B cell (primary cell): ENCODE data around the gene GIMD1. TPM values are rescaled to one million over a fixed set of nuclear protein-coding genes. Genes with fewer than 3 reads are reported as not detected.
A peak's percentile ranks its signal among the peaks of the same experiment; 100 is the strongest.

Experiments
- ATAC-seq: fragments of 200-7000 bp; cut with Tn5 transposase; one replicate; pipeline ENCODE4 v1.10.0; 2021; ENCODE audit warnings: low read depth, mild to moderate bottlenecking, moderate number of reproducible peaks, moderate library complexity
- CTCF ChIA-PET: fragments of 350-600 bp; sonication (Branson Sonifier 250); formaldehyde crosslinking; loops from one replicate; lab custom pipeline; 2021; ENCODE audit warnings: antibody characterized with exemption, inconsistent platforms; lab: Charles Lee
- POLR2A ChIA-PET: fragments of 350-600 bp; sonication (Branson Sonifier 250); formaldehyde crosslinking; loops from one replicate; lab custom pipeline; 2021; ENCODE audit warnings: antibody characterized with exemption; lab: Charles Lee
- DNase-seq: peaks from one replicate; pipeline ENCODE4 v3.0.0; 2013
- H2AFZ ChIP-seq: 2 replicates; pipeline ENCODE4 v1.6.1; 2012; ENCODE audit warnings: mild to moderate bottlenecking, low read depth, low read length; ENCODE audit not compliant: insufficient read depth, poor library complexity, severe bottlenecking
- H3K27ac ChIP-seq, 2 donors: 1 replicate in 1 of 2; 2 replicates in 1 of 2; pipeline ENCODE4 v1.5.1; 2012 to 2013; ENCODE audit warnings: low read length in 2 of 2, mild to moderate bottlenecking in 2 of 2, moderate library complexity in 1 of 2
- H3K27me3 ChIP-seq, 4 experiments: fragments of 200-600 bp in 1 of 4; sonication (generic) in 1 of 4; replicated peaks in 1 of 4; 1 replicate in 2 of 4; 2 replicates in 2 of 4; pipeline versions ENCODE4 v1.6.1 to v1.7.0; 2013 to 2016; ENCODE audit warnings: low read length in 3 of 4, mild to moderate bottlenecking in 2 of 4, mixed read lengths in 1 of 4, moderate library complexity in 1 of 4; ENCODE audit not compliant: insufficient read depth in 4 of 4, control insufficient read depth in 3 of 4; ENCODE audit errors: control extremely low read depth in 1 of 4
- H3K36me3 ChIP-seq, 2 experiments: replicated peaks in 1 of 2; 1 replicate in 1 of 2; 2 replicates in 1 of 2; pipeline versions ENCODE4 v1.6.1 to v1.7.1; 2013; ENCODE audit warnings: low read length in 1 of 2; ENCODE audit not compliant: insufficient read depth in 2 of 2, control insufficient read depth in 1 of 2; ENCODE audit errors: control extremely low read depth in 1 of 2, extremely low read depth in 1 of 2
- H3K4me1 ChIP-seq, 2 donors: fragments of 200-600 bp in 1 of 2; sonication (generic) in 1 of 2; 1 replicate in 1 of 2; 2 replicates in 1 of 2; pipeline versions ENCODE4 v1.5.1 to v1.6.1; 2013 to 2017; ENCODE audit warnings: low read length in 2 of 2; ENCODE audit not compliant: control insufficient read depth in 2 of 2, insufficient read depth in 2 of 2
- H3K4me2 ChIP-seq: replicated peaks from 2 replicates; pipeline ENCODE3; 2012; ENCODE audit warnings: mild to moderate bottlenecking, low read depth, low read length; ENCODE audit not compliant: poor library complexity, severe bottlenecking
- H3K4me3 ChIP-seq, 5 experiments: fragments of 200-600 bp in 1 of 5; sonication (generic) in 1 of 5; 1 replicate in 3 of 5; 2 replicates in 2 of 5; pipeline versions ENCODE4 v1.5.1 to v1.7.0; 2011 to 2016; ENCODE audit warnings: low read length in 4 of 5, mild to moderate bottlenecking in 4 of 5, low read depth in 2 of 5, control low read depth in 1 of 5, moderate library complexity in 1 of 5; ENCODE audit not compliant: insufficient read depth in 1 of 5; ENCODE audit errors: control extremely low read depth in 1 of 5, extremely low read depth in 1 of 5
- H3K79me2 ChIP-seq: fragments of 200-600 bp; sonication (generic); one replicate; pipeline ENCODE4 v1.6.0; 2016; ENCODE audit warnings: low read length; ENCODE audit not compliant: control insufficient read depth, insufficient read depth
- H3K9ac ChIP-seq: fragments of 200-600 bp; sonication (generic); 2 replicates; pipeline ENCODE4 v1.6.1; 2017; ENCODE audit warnings: mild to moderate bottlenecking, low read length, moderate library complexity
- H3K9me3 ChIP-seq, 3 donors: one replicate each; pipeline versions ENCODE4 v1.6.1 to v1.7.1; 2013; ENCODE audit warnings: low read length in 2 of 3; ENCODE audit not compliant: control insufficient read depth in 2 of 3, insufficient read depth in 1 of 3; ENCODE audit errors: control extremely low read depth in 1 of 3
- H4K20me1 ChIP-seq: 2 replicates; pipeline ENCODE4 v1.6.0; 2012; ENCODE audit warnings: mild to moderate bottlenecking, low read length; ENCODE audit not compliant: insufficient read depth, control insufficient read depth, poor library complexity, severe bottlenecking
- H3K27ac Mint-ChIP-seq: one replicate; pipeline ENCODE4 v1.8.0; 2021; ENCODE audit warnings: mixed read lengths
- H3K27me3 Mint-ChIP-seq: one replicate; pipeline ENCODE4 v1.8.0; 2021; ENCODE audit warnings: mixed read lengths
- H3K4me1 Mint-ChIP-seq: one replicate; pipeline ENCODE4 v1.8.0; 2021; ENCODE audit warnings: mixed read lengths
- H3K4me3 Mint-ChIP-seq: one replicate; pipeline ENCODE4 v1.8.0; 2021; ENCODE audit warnings: mixed read lengths
- H3K9me3 Mint-ChIP-seq: one replicate; pipeline ENCODE4 v1.8.0; 2022; ENCODE audit warnings: mixed read lengths; ENCODE audit not compliant: insufficient read depth
- CTCF ChIP-seq: fragments of 200-600 bp; IDR thresholded peaks from one replicate; pipeline ENCODE4 v1.8.0; 2022; ENCODE audit warnings: antibody characterized with exemption, mild to moderate bottlenecking
- EZH2 ChIP-seq: IDR thresholded peaks from 2 replicates; pipeline ENCODE4 v1.6.1; 2012; ENCODE audit warnings: borderline replicate concordance, low read depth, mild to moderate bottlenecking, moderate library complexity, low read length; ENCODE audit not compliant: insufficient read depth, poor library complexity, severe bottlenecking
- WGBS: methylation state at CpG from one replicate; pipeline ENCODE4 v1.1.5; 2013; ENCODE audit warnings: missing lambda C conversion rate; ENCODE audit not compliant: insufficient coverage; 5-methylcytosine and 5-hydroxymethylcytosine counted together
- intact Hi-C: fragments of 100-400 bp; cut with micrococcal nuclease; formaldehyde crosslinking; loops from one replicate; pipeline ENCODE4 v1.10.0; 2022
- polyA plus RNA-seq: library from polyadenylated mRNA; depleted of rRNA; stranded (reverse); fragments of >200 nt; gene quantifications from 2 replicates; pipeline ENCODE4 v1.2.3, GENCODE V29; 2012
- total RNA-seq, 2 donors: library from RNA; stranded (reverse); fragments of 120-200 nt in 1 of 2; gene quantifications; 1 replicate in 1 of 2; 2 replicates in 1 of 2; pipeline versions ENCODE4 v1.2.3 to v1.2.4, GENCODE V29; 2013 to 2022

The GIMD1 gene
- total and polyA plus RNA-seq, 2 donors (not counting 1 experiment from before 2014, with no cell fraction given) = not detected

DNA sequence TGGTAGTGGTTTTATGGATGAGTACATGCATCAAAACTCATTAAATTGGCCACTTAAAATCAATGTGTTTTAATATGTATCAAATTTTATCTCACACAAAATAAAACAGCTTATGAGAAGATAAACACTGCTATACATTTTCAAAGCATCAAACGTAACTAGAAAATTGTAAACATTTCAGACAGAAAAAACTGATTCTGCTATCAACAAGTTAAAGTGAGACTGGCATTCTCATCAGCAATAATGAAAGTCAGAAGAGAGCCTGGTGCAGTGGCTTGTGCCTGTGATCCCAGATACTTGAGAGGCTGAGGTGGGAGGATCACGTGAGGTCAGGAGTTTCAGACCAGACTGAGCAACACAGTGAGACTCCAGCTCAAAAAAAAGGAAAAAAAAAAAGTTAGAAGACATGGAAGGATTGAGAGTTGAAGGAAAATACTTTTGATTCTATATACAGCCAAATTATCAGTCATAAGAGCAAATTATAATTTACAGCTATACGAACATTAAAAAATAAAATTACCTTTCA is 55.5 kb downstream of the GIMD1 start:
- Histone ChIP-seq H3K9ac (no peak overlapping the region), H3K27me3 (no peaks in the 10 kb centered on the region), H3K79me2 (peaks cover 89% of the 10 kb centered on the region), H4K20me1 (no peaks in the 10 kb centered on the region), H3K4me2 (no peak overlapping the region), H3K4me3 (no peak overlapping the region), H3K4me1 (peaks cover 19 to 25% of the 10 kb centered on the region in 2 donors), H3K27ac (peak overlapping the region in 1 of 2 donors; percentile 32), H3K36me3 (no peaks in the 10 kb centered on the region), H2AFZ (no peak overlapping the region), H3K9me3 (no peaks in the 10 kb centered on the region)
- WGBS = no CpG with 5 or more reads among the region's 3 CpGs
- intact Hi-C loops = loop anchor here (10.0 kb wide), 1 partner anchor 1672 kb away; the partner anchor contains the start of gene HADH
- Mint-ChIP-seq H3K27me3 (no peaks in the 10 kb centered on the region), H3K4me3 (no peak overlapping the region), H3K4me1 (peaks cover 20% of the 10 kb centered on the region), H3K9me3 (no peaks in the 10 kb centered on the region), H3K27ac (no peak overlapping the region)
- POLR2A ChIA-PET = no interaction called here
- TF ChIP-seq CTCF (no peak), EZH2 (no peak)
- ATAC-seq (no peak), DNase-seq (no peak)
- CTCF ChIA-PET = interaction anchor here (1.0 to 1.3 kb wide), 2 partner anchors 15 to 16 kb away, joined by 3 to 5 read pairs; no protein-coding TSS in a partner anchor

DNA sequence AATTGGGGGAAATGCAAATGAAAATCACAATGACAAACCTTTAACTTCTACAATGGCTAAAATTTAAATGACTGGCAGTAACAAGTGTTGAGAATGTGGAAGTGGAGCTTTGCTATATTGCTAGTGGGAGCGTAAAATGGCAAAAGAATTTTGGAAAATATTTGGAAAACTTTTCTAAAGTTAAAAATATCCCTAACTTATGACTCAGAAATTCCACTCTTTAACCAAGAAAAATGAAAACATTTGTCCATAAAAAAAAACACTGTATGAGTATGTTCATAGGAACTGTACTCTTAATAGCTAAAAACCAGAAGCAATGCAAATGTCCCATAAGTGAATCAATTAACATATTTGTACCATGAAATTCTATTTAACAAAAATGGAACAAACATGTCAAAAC is 56.2 kb downstream of the GIMD1 start:
- Histone ChIP-seq H3K4me2 (no peak overlapping the region), H3K36me3 (no peaks in the 10 kb centered on the region), H3K4me3 (no peak overlapping the region), H3K9me3 (no peaks in the 10 kb centered on the region), H2AFZ (no peak overlapping the region), H3K27me3 (no peaks in the 10 kb centered on the region), H3K79me2 (peaks cover 87% of the 10 kb centered on the region), H3K27ac (peak overlapping the region in 1 of 2 donors; percentile 32), H3K4me1 (peaks cover 12 to 18% of the 10 kb centered on the region in 2 donors), H3K9ac (no peak overlapping the region), H4K20me1 (no peaks in the 10 kb centered on the region)
- ChIA-PET POLR2A (no interaction called here), CTCF (no interaction called here)
- no peak for TF ChIP-seq CTCF
- TF ChIP-seq EZH2 = no peak
- H3K27ac Mint-ChIP-seq = no peak overlapping the region
- H3K27me3 Mint-ChIP-seq = no peaks in the 10 kb centered on the region
- no peak overlapping the region for H3K4me3 Mint-ChIP-seq
- no CpG with 5 or more reads among the region's 1 CpG for WGBS
- ATAC-seq (no peak), DNase-seq (no peak)
- H3K4me1 Mint-ChIP-seq = peaks cover 20% of the 10 kb centered on the region
- intact Hi-C loops = loop anchor here (10.0 kb wide), 1 partner anchor 1672 kb away; the partner anchor contains the start of gene HADH
- no peaks in the 10 kb centered on the region for H3K9me3 Mint-ChIP-seq
